Measurements from ENCODE around the gene BRAF. TPM values are rescaled to one million over a fixed set of nuclear protein-coding genes. Genes with fewer than 3 reads are reported as not detected.

BRAF gene
- total RNA-seq, 6 experiments from 2014 or later = 9.0 to 17.7 (median 13.2) TPM

- WGBS (ENCODE audit: insufficient coverage, low coverage, low lambda C conversion rate, missing lambda C conversion rate) = 100% methylated on average over 1 of the region's 1 CpG
- no peaks in the 10 kb centered on the region for H3K4me1 ChIP-seq
- H3K27me3 ChIP-seq = no peaks in the 10 kb centered on the region
- intact Hi-C loops (cut with DNase I) = no loop called here
- no peak overlapping the region for H3K4me3 ChIP-seq
- peaks cover 0 to 50% (median 8%) of the 10 kb centered on the region in 4 donors for H3K36me3 ChIP-seq
- TF ChIP-seq CTCF (IDR thresholded peaks at IDR 0.05) (no peak), POLR2A (IDR thresholded peaks at IDR 0.05) (no peak)
- H3K9me3 ChIP-seq = no peaks in the 10 kb centered on the region
- no peak overlapping the region for H3K27ac ChIP-seq
- ATAC-seq (no peak), DNase-seq (no peak)
Measured at GRCh38 chr7:140778568-140778967, 146.2 kb downstream of the BRAF start.

- TF ChIP-seq CTCF (IDR thresholded peaks at IDR 0.05) (no peak), POLR2A (IDR thresholded peaks at IDR 0.05) (no peak)
- Histone ChIP-seq H3K36me3 (peaks cover 0 to 36% (median 9%) of the 10 kb centered on the region in 4 donors), H3K27me3 (no peaks in the 10 kb centered on the region), H3K27ac (no peak overlapping the region), H3K4me1 (no peaks in the 10 kb centered on the region), H3K4me3 (no peak overlapping the region), H3K9me3 (no peaks in the 10 kb centered on the region)
- WGBS (ENCODE audit: insufficient coverage, low coverage, low lambda C conversion rate, missing lambda C conversion rate) = 93% methylated on average over 4 of the region's 4 CpGs
- no peak for DNase-seq
- intact Hi-C loops (cut with DNase I) = no loop called here
- no peak for ATAC-seq
Measured at GRCh38 chr7:140774371-140774770, 150.4 kb downstream of the BRAF start.

GRCh38 chr7:140773104-140773503 is 151.6 kb downstream of the BRAF start:
- no peak for DNase-seq
- no peaks in the 10 kb centered on the region for H3K4me1 ChIP-seq
- H3K36me3 ChIP-seq = peaks cover 0 to 35% (median 9%) of the 10 kb centered on the region in 4 donors
- intact Hi-C loops (cut with DNase I) = no loop called here
- no peaks in the 10 kb centered on the region for H3K9me3 ChIP-seq
- WGBS (ENCODE audit: insufficient coverage, low coverage, low lambda C conversion rate, missing lambda C conversion rate) = 96% methylated on average over 3 of the region's 3 CpGs
- H3K4me3 ChIP-seq = no peak overlapping the region
- TF ChIP-seq CTCF (IDR thresholded peaks at IDR 0.05) (no peak), POLR2A (IDR thresholded peaks at IDR 0.05) (no peak)
- ATAC-seq = no peak
- no peaks in the 10 kb centered on the region for H3K27me3 ChIP-seq
- no peak overlapping the region for H3K27ac ChIP-seq

- TF ChIP-seq POLR2A (IDR thresholded peaks at IDR 0.05) = no peak
- no peak for TF ChIP-seq CTCF (IDR thresholded peaks at IDR 0.05)
- no peak overlapping the region for H3K4me3 ChIP-seq
- intact Hi-C loops (cut with DNase I) = no loop called here
- H3K27me3 ChIP-seq = no peaks in the 10 kb centered on the region
- ATAC-seq = no peak
- DNase-seq = no peak
- no peaks in the 10 kb centered on the region for H3K4me1 ChIP-seq
- H3K9me3 ChIP-seq = no peaks in the 10 kb centered on the region
- H3K27ac ChIP-seq = no peak overlapping the region
- peaks cover 0 to 28% (median 3%) of the 10 kb centered on the region in 4 donors for H3K36me3 ChIP-seq
Measured at GRCh38 chr7:140771826-140772225, 152.9 kb downstream of the BRAF start.

GRCh38 chr7:140769852-140770251 is 154.9 kb downstream of the BRAF start:
- Histone ChIP-seq H3K4me1 (no peaks in the 10 kb centered on the region), H3K36me3 (peaks cover 0 to 14% (median 2%) of the 10 kb centered on the region in 4 donors)
- no peak for ATAC-seq

More at GRCh38 chr7:140769852-140770251, 154.9 kb downstream of the BRAF start:
- H3K27ac ChIP-seq = no peak overlapping the region
- H3K9me3 ChIP-seq = no peaks in the 10 kb centered on the region
- no peak overlapping the region for H3K4me3 ChIP-seq
- TF ChIP-seq POLR2A (IDR thresholded peaks at IDR 0.05) (no peak), CTCF (IDR thresholded peaks at IDR 0.05) (no peak)
- DNase-seq = no peak
- intact Hi-C loops (cut with DNase I) = no loop called here
- 98% methylated on average over 3 of the region's 3 CpGs for WGBS (ENCODE audit: insufficient coverage, low coverage, low lambda C conversion rate, missing lambda C conversion rate)
- H3K27me3 ChIP-seq = no peaks in the 10 kb centered on the region

Measured in right lobe of liver (tissue), 6 donors.